ENCODE data around the gene TPGS1. TPM values are rescaled to one million over a fixed set of nuclear protein-coding genes. Genes with fewer than 3 reads are reported as not detected.
A peak's percentile ranks its signal among the peaks of the same experiment; 100 is the strongest.

Gene TPGS1
- total and polyA plus RNA-seq, 11 donors, result 5.7 to 39.3 (median 11.7) TPM

GRCh38 chr19:504616-505015 lies 2.7 kb upstream of the TPGS1 start:
- H3K4me1 ChIP-seq, result peaks cover 3 to 22% (median 16%) of the 10 kb centered on the region in 12 donors
- H3K27me3 ChIP-seq, result peaks cover 0 to 16% (median 0%) of the 10 kb centered on the region in 9 donors
- ATAC-seq, result no peak
- H3K36me3 ChIP-seq, result peaks cover 0 to 7% (median 6%) of the 10 kb centered on the region in 9 donors
- H3K27ac ChIP-seq, result no peak overlapping the region
- intact Hi-C loops (cut with DNase I), result no loop called here
- no peak for TF ChIP-seq CTCF (IDR thresholded peaks at IDR 0.05)
- DNase-seq, result peak in 1 of 5 donors; percentile 19
- no peaks in the 10 kb centered on the region for H3K9me3 ChIP-seq
- WGBS, 4 donors, result 88 to 90% (median 90%) methylated on average over 14 of the region's 14 CpGs
- H3K4me3 ChIP-seq, result no peak overlapping the region

GRCh38 chr19:506404-507285 lies 652 bp upstream of the TPGS1 start:
- ATAC-seq (peak; percentile 89 to 93 (median 91)), DNase-seq (peak; percentile 97 to 99 (median 99))
- intact Hi-C loops (cut with DNase I), result loop anchor here in 1 of 10 donors (2.0 kb wide), 1 partner anchor 18 kb away; no protein-coding TSS in a partner anchor
- Histone ChIP-seq H3K4me3 (peak overlapping the region; percentile 70 to 100 (median 90)), H3K9me3 (no peaks in the 10 kb centered on the region), H3K27me3 (no peaks in the 10 kb centered on the region), H3K36me3 (peaks cover 0 to 10% (median 8%) of the 10 kb centered on the region in 9 donors), H3K4me1 (peaks cover 6 to 39% (median 26%) of the 10 kb centered on the region in 12 donors), H3K27ac (peak overlapping the region; percentile 83 to 99 (median 94))
- TF ChIP-seq CTCF (IDR thresholded peaks at IDR 0.05), result peak; percentile 89 to 100 (median 96)
- peak in 1 of 2 donors; percentile 31 for TF ChIP-seq POLR2A (IDR thresholded peaks at IDR 0.05)
- 5 to 8% (median 6%) methylated on average over 34 to 48 of the region's 48 CpGs for WGBS, 4 donors

GRCh38 chr19:508204-509150 lies 1.2 kb downstream of the TPGS1 start:
- Histone ChIP-seq H3K4me1 (peaks cover 6 to 51% (median 26%) of the 10 kb centered on the region in 12 donors), H3K27ac (peak overlapping the region in 4 of 12 donors; percentile 91 to 99 (median 94)), H3K4me3 (peak overlapping the region; percentile 70 to 100 (median 90)), H3K9me3 (no peaks in the 10 kb centered on the region), H3K36me3 (peaks cover 0 to 10% (median 8%) of the 10 kb centered on the region in 9 donors), H3K27me3 (no peaks in the 10 kb centered on the region)
- DNase-seq (peak in 1 of 5 donors; percentile 32), ATAC-seq (no peak)
- TF ChIP-seq POLR2A (IDR thresholded peaks at IDR 0.05), result no peak
- no peak for TF ChIP-seq CTCF (IDR thresholded peaks at IDR 0.05)
- intact Hi-C loops (cut with DNase I), result no loop called here
- 60 to 74% (median 65%) methylated on average over 29 to 32 of the region's 32 CpGs for WGBS, 4 donors
